ENCODE data around the gene STAT2. TPM values are rescaled to one million over a fixed set of nuclear protein-coding genes. Genes with fewer than 3 reads are reported as not detected.

Gene STAT2
- total RNA-seq, 2 donors from 2014 or later, result 170 to 172 TPM

GRCh38 chr12:56315249-56315621, 44.7 kb downstream of the STAT2 start:
- peak in 1 of 2 donors; percentile 2 for ATAC-seq
- H3K9me3 Mint-ChIP-seq, result no peaks in the 10 kb centered on the region
- peak overlapping the region; percentile 99 for H3K27ac Mint-ChIP-seq
- H3K36me3 Mint-ChIP-seq, result peaks cover 19% of the 10 kb centered on the region in 2 donors
- DNase-seq (ENCODE audit: low spot score in 2 of 2), result no peak

GRCh38 chr12:56311003-56311402, 48.9 kb downstream of the STAT2 start:
- DNase-seq (ENCODE audit: low spot score in 2 of 2) (no peak), ATAC-seq (no peak)
- Mint-ChIP-seq H3K36me3 (peaks cover 19 to 22% of the 10 kb centered on the region in 2 donors), H3K27ac (peak overlapping the region in 1 of 2 donors; percentile 84), H3K9me3 (no peaks in the 10 kb centered on the region)

GRCh38 chr12:56308714-56309113, 51.2 kb downstream of the STAT2 start:
- ATAC-seq (no peak), DNase-seq (ENCODE audit: low spot score in 2 of 2) (no peak)
- H3K27ac Mint-ChIP-seq, result no peak overlapping the region
- no peaks in the 10 kb centered on the region for H3K9me3 Mint-ChIP-seq
- H3K36me3 Mint-ChIP-seq, result peaks cover 0 to 4% of the 10 kb centered on the region in 2 donors

- ATAC-seq (no peak), DNase-seq (ENCODE audit: low spot score in 2 of 2) (no peak)
- no peaks in the 10 kb centered on the region for H3K9me3 Mint-ChIP-seq
- peaks cover 0 to 4% of the 10 kb centered on the region in 2 donors for H3K36me3 Mint-ChIP-seq
- no peak overlapping the region for H3K27ac Mint-ChIP-seq
Measured at GRCh38 chr12:56307221-56307965, 52.5 kb downstream of the STAT2 start.

- Mint-ChIP-seq H3K36me3 (peaks cover 3 to 4% of the 10 kb centered on the region in 2 donors), H3K9me3 (no peaks in the 10 kb centered on the region), H3K27ac (peak overlapping the region in 1 of 2 donors; percentile 42)
- ATAC-seq (no peak), DNase-seq (ENCODE audit: low spot score in 2 of 2) (no peak)
Measured at GRCh38 chr12:56304872-56305590, 54.9 kb downstream of the STAT2 start.

- Mint-ChIP-seq H3K36me3 (peaks cover 8 to 11% of the 10 kb centered on the region in 2 donors), H3K9me3 (no peaks in the 10 kb centered on the region), H3K27ac (no peak overlapping the region)
- no peak for ATAC-seq
- no peak for DNase-seq (ENCODE audit: low spot score in 2 of 2)
Measured at GRCh38 chr12:56304276-56304675, 55.6 kb downstream of the STAT2 start.

- Mint-ChIP-seq H3K36me3 (peaks cover 25 to 37% of the 10 kb centered on the region in 2 donors), H3K9me3 (no peaks in the 10 kb centered on the region), H3K27ac (peak overlapping the region; percentile 92 to 95)
- DNase-seq (ENCODE audit: low spot score in 2 of 2) (no peak), ATAC-seq (peak in 1 of 2 donors; percentile 2)
Measured at GRCh38 chr12:56300644-56301464, 59.1 kb downstream of the STAT2 start.

- ATAC-seq (peak; percentile 97 to 99), DNase-seq (ENCODE audit: low spot score in 2 of 2) (peak; percentile 95 to 98)
- H3K36me3 Mint-ChIP-seq, result peaks cover 25 to 37% of the 10 kb centered on the region in 2 donors
- no peaks in the 10 kb centered on the region for H3K9me3 Mint-ChIP-seq
- peak within 1 kb of the TSS; percentile 92 to 95 for H3K27ac Mint-ChIP-seq
Measured at GRCh38 chr12:56299853-56300643, 59.9 kb downstream of the STAT2 start, which contains the start of gene CS. Gene CS (minus strand): TSS chr12:56300330. CDS start chr12:56300201, 129 bp downstream.

- DNase-seq (ENCODE audit: low spot score in 2 of 2), result peak in 1 of 2 donors; percentile 23
- Mint-ChIP-seq H3K27ac (peak overlapping the region; percentile 91 to 92), H3K9me3 (no peaks in the 10 kb centered on the region), H3K36me3 (peaks cover 25 to 37% of the 10 kb centered on the region in 2 donors)
- peak in 1 of 2 donors; percentile 20 for ATAC-seq
Measured at GRCh38 chr12:56299308-56299852, 60.5 kb downstream of the STAT2 start.

GRCh38 chr12:56298828-56299227, 61.1 kb downstream of the STAT2 start:
- peak overlapping the region; percentile 91 to 92 for H3K27ac Mint-ChIP-seq
- no peaks in the 10 kb centered on the region for H3K9me3 Mint-ChIP-seq
- DNase-seq (ENCODE audit: low spot score in 2 of 2) (no peak), ATAC-seq (no peak)
- peaks cover 25 to 37% of the 10 kb centered on the region in 2 donors for H3K36me3 Mint-ChIP-seq

- ATAC-seq (no peak), DNase-seq (ENCODE audit: low spot score in 2 of 2) (no peak)
- Mint-ChIP-seq H3K36me3 (peaks cover 25 to 37% of the 10 kb centered on the region in 2 donors), H3K9me3 (no peaks in the 10 kb centered on the region), H3K27ac (peak overlapping the region in 1 of 2 donors; percentile 92)
Measured at GRCh38 chr12:56297400-56297799, 62.5 kb downstream of the STAT2 start.

- Mint-ChIP-seq H3K36me3 (peaks cover 27 to 41% of the 10 kb centered on the region in 2 donors), H3K27ac (peak overlapping the region in 1 of 2 donors; percentile 68), H3K9me3 (no peaks in the 10 kb centered on the region)
- ATAC-seq (no peak), DNase-seq (ENCODE audit: low spot score in 2 of 2) (no peak)
Measured at GRCh38 chr12:56296295-56296694, 63.6 kb downstream of the STAT2 start.

- ATAC-seq (no peak), DNase-seq (ENCODE audit: low spot score in 2 of 2) (no peak)
- Mint-ChIP-seq H3K27ac (no peak overlapping the region), H3K9me3 (no peaks in the 10 kb centered on the region), H3K36me3 (peaks cover 21 to 34% of the 10 kb centered on the region in 2 donors)
Measured at GRCh38 chr12:56293795-56294194, 66.1 kb downstream of the STAT2 start.

Measured in activated naive CD4-positive, alpha-beta T cell treated with anti-CD3 and anti-CD28 coated beads, Interleukin-2, amount 50 U/mL, for 72 hours (primary cell).